DMS 273 (cell line): ENCODE results near the gene GUCD1.
"Not testable (repeated sequence)": the region's sequence is repeated elsewhere in the genome, so short reads cannot be mapped to it uniquely, and the experiment has no call there.

Experiments used
- DNase-seq: peaks from one replicate; lab custom pipeline; 2025; ENCODE audit not compliant: unreplicated experiment; lab: John Stamatoyannopoulos, UW

Gene GUCD1

DNA sequence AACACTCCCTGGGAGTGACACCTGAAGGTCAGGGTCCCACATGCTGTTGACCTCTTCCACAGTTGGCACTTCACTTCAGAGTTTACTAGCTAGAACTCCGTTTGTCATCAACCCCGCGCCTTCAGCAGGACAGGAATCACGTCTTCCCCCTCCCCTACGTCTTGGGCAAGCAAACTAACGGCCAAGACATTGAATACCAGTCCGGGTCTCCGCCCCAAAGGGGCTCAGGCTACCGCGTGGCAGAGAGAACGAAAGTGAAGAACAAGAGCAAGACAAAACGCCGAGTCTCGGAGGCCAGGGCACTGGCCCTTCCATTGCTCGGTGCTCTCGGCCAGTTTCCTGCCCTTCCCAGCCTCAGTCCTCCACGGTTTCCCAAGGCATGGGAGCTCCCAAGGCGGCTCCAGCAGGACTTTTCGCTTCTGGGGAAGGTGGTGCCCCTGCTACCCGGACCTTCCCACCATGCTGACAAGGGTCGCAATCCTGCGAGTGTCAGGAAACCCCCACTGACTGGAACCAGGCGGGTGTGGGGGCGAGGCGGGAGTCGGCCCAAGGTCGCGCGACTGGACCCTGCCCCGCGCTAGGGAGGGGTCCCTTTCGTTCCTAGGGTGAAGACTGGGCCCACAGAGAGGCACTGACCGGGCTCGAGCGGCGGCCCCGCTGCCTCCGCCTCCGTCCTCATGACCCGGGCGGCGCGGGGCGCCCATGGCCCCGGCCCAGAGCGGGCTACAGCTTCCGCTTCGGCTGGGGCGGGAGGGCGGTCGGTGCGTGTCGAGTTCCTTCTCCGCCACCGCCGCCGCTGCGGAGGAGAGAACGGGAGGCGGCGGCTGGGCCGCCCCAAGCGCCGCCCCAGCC is at the start of gene GUCD1:
TSS of gene GUCD1 (minus strand) at position 826 of the 852 bp plus-strand sequence. CDS start at position 679, 147 bp downstream.
- DNase-seq: peak; percentile 46

DNA sequence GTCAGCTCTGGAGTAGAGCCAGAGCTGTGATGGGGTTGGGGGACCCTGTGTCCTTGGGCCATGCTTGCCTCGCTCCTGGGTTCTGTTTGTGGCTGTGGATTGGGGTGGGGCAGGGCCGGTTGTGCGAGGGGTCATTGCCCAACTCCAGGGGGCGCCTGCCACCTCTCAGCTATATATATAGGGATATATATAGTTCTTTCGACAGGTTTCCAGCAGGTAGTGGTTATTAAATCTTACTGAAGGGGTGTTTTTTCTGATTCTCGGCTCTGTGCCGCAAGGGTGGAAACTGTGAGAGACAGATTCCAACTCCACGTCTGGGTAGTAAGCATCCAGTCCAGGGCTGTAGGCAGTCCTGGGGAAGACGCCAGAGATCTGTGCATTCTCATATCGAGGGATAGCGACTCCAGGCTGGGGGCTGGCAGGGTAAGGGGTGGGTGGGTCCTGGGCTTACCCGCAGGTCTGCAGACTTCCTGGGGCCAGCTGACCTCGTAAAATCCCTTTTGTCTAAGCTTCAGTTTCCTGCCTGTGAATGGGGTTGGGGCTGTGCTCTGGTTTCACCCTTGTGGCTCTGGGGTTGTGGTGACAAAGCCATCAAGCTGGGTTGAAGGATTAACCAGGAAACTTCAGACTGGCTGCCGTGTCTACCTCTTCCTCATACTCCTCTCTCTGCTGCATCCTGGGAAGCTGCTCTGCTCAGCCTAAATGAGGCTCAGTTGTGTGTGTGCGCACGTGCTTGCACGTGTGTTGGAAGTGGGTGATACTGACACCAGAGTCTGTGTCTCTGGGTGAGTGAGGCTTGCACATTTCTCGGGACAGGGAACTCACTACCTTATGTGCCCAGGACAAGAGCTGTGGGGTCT is 49.1 kb upstream of the GUCD1 start:
- peak; percentile 48 for DNase-seq

DNA sequence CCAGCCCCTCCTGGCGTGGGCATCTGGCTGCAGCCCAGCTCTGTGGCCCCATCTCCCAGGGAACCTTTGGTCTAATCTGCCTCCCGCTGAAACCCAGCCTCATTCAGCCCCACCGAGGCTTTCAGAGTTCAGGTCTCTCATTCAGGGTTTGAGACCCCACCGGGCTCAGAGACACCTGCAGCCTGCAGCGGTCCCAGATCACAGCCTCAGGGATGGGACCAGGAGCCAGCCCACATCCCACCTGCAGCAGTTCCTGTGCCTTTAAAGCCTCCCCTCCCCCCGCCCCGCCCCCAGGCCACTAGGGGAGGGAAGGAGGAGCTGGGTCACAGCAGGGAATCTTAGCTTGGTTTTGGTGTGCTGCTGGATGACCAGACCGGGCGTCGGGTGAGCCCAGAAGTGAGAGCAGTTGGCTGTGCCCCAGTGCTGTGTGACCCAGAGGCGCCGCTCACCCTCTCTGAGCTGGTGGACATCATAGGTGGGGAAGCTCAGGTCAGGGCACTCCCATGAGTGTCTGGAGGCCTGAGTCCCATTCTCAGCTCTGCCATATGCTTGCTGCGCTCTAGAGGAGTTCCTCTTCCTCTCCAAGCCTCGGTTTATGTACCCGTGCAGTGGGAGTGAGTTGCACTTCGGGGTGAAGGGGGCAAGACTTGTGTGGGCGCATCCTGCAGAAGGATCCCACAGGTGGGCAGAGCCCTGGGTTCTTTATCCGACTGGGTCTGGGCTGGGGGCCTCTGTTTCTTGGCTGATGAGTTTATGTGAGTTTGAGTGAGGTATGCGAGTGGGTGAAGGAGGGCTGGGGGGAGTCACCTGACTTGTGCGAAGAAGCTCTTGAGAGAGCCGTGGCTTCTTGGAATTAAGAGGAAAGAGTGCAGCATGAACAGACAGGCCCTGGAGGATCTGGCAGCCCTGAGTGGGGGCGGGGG is 48.2 kb upstream of the GUCD1 start, which contains the start of gene GGT1:
TSS of gene GGT1 (plus strand) at position 347 of the 923 bp plus-strand sequence. CDS start 7,889 bp downstream, outside the sequence.
- not testable (repeated sequence) for DNase-seq

DNA sequence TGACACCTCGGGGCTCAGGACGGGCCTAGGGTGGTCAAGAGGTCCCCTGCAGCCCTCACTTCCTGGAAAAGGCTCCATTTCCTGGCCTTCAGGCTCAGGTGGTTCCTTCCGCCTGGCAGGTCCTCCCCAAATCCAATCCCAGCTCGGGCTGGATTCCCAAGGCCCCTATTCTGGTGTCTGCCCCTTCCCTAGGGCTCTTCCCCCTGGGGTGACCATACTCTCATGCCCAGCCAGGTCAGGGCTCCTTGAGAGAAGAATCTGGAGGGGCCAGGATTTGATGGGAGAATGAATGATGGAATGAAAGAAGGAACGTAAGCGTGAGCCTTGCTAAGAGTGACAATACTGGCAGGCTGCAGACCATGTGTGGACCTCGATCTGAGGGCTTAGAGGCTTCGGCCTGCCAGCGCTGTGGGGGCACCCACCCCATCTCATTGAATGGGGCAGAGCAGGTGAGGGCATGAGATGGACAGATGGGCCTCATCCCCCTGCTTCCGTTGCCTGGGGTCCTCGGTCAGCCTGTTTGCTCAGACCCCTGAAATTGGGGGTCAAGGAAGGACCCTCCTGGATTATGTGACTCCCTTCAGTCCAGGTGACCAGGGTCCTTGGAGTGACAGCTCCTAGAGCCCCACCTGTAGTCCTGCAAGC is 47.3 kb upstream of the GUCD1 start:
- not testable (repeated sequence) for DNase-seq

DNA sequence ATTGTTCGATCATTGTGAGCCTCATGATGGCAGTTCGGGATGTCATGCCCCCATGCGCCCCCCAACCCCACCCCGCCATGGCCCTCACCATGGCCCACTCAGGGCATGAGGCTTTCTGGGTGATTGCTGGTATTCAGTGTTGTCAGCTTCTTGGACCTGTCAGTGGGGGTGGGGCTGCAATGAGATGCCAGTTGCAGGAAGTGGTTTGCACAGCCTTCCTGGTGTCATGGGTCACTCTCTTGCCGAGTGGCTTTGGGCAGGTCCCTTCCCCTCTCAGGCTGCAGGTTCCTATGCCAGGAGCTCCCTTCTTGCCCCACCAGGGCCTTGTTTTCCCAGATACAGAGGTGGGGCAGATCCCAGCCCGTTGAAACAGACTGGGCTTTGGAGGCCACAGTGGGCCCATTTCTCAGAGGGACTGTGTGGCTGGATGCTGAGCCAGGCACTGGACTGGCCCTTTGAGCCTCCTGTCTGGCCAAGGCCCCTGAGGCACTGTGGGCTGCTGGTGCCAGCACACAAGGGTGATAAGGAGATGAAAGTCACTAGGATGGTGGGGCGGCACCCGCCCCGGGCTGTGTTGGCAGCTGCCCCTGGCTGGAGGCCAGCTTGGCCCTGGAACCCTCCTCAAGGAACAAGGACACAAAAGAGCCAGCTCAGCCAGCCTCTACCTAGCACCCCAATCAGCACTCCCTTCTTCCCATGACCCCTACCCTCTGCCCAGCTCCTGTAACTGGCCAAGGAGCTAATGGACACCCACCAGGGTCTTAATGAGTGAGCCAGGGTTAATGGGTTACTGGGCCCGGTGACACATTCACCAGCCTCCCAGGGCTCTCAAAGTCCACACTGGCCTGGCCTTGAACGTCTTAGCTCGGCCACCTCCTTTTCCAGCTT is 46.5 kb upstream of the GUCD1 start:
- peak; percentile 50 for DNase-seq

DNA sequence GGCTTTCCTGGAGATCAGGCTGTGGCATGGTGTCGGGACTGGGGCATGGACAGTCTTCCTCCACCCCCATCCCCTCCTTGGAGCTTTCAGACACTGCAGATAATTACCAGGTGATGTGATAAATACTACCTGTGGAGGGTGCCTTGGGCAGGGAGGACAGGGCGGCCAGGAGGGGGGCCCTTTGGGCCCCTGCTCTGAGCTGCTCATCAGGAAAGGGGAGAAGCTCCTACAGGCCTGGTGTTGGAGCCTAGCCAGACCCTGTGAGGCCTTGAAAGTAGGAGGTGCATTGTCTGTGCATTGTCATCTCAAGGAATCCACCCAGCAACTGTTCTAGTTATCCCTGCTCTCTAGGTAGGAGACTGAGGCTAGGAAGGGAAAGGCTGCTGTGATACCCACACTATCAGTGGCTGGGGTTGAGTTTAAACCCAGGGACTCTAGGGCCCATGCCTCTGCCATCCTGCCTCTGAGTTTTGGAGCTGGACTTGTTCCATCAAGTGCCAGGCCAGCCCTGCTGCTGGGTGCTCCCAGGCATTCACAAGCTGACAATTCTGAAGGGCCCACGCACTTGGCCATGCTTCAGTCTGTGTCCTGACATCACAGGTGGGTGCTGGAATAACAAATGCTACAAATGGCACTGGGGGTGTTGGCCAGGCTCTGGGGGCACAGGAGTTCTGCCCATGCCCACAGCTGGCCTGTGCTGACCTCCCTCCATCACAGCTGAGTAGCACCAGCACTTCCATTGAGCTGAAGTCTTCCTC is 45.2 kb upstream of the GUCD1 start:
- DNase-seq: not testable (repeated sequence)

DNA sequence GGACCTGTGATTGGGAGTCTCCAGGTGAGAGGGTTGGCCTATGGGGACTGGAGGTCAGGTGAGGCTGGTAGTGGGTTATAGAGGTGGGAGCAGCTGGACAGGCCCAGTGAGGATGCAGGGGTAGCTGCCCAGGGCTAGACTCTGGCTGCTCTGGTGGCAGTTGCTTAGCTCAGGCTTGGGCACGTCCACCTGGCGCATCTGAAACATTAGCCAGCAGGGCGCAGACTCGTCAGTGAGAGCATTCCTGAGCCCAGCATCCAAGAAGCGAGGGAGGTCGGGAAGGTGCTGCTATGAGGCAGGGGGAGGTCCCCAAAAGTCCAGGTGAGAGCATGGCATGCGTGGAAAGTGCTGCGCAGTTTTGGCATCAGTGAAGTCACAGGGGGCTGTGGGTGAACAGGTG is 44.6 kb upstream of the GUCD1 start:
- no peak for DNase-seq

DNA sequence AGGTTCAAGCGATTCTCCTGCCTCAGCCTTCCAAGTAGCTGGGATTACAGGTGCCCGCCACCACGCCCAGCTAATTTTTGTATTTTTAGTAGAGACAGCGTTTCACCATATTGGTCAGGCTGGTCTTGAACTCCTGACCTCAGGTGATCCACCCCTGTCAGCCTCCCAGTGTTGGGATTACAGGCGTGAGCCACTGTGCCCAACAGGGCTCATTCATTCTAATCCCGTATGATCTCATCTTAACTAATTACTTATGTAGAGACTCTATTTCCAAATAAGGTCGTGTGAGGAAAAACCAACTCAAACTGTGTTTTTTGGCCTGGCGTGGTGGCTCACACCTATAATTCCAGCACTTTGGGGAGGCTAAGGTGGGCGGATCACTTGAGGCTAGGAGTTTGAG is 42.1 kb upstream of the GUCD1 start:
- not testable (repeated sequence) for DNase-seq

DNA sequence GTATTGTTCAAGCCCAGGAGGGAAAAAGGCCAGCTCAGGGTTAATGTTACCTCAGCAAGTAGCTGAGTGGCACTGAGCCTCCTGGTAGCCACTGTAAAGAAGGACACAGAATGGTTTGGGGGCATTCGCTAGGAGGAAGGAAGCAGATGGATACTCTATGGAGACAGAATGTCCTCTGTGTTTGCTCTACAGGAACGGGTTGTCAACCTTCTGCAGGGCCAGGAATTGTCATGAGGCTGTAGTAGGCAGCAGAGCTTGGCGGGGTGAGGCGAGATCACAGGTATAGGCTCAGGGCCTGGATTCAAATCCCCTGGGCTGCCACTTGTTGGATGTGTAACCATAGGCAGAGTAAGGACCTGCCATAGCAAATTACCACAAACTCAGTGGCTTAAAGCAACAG is 40.9 kb upstream of the GUCD1 start:
- no peak for DNase-seq

DNA sequence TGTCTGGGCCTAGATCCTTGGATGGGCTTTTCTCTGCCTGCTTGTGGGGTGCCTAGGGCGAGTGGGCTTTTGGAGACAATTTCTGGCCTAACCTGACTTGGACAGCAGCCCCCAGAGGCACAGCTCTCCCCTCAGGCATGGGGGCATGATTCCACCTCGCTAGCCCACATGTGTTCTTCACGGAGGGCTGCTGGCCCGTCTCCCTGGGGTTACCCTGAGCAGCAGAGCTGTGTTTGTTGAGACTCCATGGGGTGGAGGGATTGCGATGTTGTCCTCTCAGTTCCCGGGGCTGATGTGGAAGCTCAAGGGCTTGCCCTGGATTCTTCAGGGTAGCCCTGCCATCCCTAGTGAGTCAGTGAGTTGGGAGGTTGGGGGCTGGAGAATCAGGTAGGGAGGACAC is 40.3 kb upstream of the GUCD1 start:
- DNase-seq: no peak

DNA sequence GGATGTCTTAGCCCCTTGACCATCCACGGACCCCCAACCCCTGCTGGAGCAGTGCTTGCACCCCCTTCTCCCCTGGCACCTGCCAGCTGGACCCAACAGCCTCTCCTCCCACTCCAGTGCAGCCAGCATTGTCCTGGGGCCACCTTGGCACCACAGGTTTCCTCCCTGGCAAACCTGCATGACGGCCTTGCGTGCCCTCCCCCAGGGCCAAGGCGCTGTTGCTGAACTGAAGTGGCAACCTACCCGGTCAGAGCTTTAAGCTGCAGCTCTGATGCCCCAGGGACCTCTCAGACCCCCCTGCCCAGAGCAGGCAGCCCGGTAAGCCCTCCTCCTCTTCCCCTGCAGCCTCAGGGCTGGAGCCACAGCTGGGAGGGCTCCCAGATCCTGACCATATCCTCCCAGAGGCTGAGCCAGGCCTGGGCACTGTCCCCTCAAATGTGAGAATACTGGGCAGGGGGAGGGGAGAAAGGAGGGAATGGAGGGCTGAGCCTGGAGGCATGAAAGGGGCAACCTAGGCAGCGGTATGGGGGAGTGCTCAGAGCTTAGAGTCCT is 39.7 kb upstream of the GUCD1 start:
- DNase-seq: no peak

DNA sequence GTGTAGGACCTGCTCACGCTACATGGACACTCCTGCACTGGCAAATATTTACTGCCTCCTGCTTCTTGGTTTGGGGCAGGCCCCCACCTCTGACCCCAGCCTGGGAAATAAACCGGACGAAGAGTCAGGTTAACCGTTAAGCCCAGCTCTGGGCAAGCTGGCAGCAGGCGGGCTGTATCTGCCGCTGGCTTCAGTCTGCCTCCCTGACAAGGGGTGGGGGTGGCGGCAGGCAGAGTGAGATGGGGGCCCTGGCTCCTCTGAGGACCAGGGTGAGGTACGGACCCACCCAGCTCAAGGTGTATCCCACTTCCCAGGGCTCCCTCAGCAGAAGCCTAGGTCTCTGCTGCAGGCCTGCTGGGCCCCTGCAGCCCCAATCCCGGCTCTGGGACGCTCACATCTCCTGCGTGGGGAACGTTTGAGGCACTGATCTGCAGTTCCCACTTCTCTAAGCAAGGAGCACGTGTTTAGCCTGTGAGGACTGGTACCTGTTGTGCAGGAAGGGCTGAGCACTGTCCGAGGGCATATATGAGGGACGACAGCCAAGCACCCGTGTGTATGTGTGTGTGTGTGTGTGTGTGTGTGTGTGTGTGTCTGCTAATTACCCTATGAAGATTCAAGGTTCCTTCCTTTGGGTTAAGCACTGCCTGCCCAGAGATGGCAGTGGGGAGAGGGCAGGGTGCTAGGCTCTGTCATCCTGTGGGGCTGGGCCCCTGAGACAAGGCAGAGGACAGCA is 39.1 kb upstream of the GUCD1 start:
- DNase-seq: no peak

DNA sequence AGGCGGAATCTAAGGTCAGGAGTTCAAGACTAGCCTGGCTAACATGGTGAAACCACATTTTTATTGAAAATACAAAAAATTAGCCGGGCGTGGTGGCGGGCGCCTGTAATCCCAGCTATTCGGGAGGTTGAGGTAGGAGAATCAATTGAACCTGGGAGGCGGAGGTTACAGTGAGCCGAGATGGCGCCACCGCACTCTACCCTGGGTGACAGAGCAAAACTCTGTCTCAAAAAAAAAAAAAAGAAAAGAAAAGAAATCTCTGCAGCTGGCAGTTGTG is 38.6 kb upstream of the GUCD1 start:
- DNase-seq: not testable (repeated sequence)

DNA sequence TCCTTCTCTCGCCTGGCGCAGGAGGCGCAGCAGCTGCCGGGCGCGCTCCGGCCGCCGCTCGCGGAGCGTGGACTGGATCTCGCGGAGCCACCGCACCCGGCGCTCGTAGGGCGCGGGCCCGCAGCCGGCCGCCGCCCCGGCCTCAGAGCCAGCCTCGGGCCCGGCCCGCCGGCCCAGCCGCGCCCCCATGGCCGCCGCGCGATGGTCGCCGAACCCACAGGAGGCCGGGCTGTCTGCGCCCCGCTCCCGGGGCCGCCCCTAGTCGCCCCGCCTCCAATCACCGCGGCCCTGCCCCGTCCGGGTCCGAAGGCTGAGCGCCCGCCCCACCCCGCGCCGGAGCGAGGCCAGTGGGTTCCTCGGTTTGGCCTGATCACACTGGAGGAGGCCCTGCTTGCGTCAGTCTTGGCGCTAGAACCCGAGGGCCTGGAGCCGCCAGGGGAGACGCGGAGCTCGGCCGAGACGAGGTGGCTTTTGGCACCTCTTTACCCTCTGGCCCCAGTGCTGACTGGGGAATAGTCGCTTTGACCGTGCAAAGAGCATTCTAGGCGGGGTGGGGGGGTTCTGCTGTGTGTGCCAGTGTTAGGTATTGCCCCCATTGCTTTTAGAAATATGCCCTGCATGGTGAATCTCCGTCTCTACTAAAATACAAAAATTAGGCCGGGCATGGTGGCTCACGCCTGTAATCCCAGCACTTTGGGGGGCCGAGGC is 38.1 kb upstream of the GUCD1 start, which contains the start of gene LRRC75B:
TSS of gene LRRC75B (minus strand) at position 223 of the 708 bp plus-strand sequence. CDS start at position 189, 34 bp downstream.
- peak; percentile 82 for DNase-seq

DNA sequence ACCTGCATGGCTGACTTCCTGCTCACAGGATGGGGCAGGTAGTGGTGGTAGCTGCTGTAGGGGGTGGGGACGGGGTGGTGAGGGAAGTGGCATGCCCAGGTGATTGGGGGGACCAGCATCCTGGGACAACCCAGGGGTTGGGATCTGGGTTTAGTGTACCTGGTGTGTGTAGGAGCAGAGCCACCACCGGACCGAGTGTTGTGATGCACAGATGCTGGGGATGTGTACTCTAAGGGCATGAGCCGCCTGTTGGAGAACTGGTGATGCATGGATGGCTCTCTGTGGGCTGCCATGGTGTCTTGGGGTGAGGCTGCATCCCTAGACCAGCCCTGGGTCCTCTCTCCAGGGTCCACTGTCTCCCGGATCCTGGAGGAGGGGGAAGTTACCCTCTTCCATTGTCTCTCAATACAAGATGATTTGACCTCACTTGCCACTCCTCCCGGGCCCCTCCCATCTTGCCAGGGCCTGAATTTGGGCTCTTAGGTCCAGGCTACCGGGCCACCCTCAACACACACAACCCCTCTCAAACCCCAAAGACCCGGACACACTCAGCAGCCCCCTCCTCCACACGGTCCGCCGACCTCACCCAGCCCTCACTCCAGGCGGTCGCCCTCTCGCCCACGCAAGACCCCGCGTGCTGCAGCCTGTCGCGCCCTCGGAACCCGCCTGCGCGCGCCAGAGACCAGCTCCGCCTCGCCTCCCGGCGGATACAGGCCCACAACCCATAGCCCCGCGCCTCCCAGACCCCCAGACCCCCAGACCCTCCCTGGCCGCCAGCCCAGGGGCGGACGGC is 37.3 kb upstream of the GUCD1 start:
- DNase-seq: peak; percentile 47

DNA sequence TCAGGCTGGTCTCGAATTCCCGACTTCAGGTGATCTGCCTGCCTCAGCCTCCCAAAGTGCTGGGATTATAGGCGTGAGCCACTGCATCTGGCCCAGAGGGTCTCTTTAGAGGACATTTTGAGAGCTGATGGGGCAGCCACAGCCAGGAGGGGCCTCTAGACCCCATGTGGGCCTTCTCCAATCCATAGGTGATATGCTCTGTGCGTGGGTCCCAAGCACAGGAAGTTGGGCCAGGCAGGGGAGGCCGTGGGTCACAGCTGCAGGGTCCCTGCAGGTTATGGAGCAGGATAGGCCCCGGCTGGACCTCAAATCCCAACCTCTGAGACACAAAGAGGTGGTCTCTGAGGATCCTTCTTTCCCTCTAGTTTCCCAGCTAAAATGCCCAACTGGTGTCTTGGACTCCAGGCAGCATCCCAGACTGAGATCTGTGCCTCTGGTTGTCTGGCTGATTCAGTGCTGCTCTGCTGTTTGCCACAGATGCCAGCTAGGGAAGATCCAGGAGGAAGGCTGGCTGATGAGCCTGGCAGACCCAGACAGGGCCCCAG is 36.4 kb upstream of the GUCD1 start:
- peak; percentile 23 for DNase-seq
